HS-5 (cell line): ENCODE data around the gene PPP1R36.
"Not testable (repeated sequence)": the region's sequence is repeated elsewhere in the genome, so short reads cannot be mapped to it uniquely, and the experiment has no call there.

ENCODE experiments used
- DNase-seq: peaks from one replicate; pipeline ENCODE4 v3.0.0-alpha.2; 2012; ENCODE audit warnings: low read depth

Gene PPP1R36

DNA sequence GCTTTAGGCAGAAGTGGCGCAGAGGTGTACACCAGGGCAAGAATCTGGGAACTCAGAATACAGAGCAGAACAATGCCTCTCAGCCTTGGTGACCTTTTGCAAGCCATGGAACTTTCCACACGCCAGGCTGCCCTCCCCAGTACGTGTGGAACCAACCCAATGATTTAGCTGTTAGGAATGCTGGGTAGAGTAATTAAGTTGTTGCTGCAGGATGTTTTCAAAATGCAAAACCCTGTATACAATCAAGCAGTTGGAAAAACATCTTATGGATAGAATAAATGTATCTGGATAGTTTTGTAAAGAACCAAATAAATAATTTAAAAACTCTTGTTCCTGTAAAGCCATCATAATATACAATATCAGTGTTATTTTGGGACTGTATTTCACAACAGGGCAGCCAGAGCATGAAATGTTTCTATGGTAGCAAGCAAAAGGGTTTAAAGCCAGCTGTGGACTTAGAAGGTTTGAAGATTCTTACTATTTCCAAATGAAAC, 19.4 kb downstream of the PPP1R36 start:
- peak; percentile 45 for DNase-seq

GRCh38 chr14:64569646-64570045, 19.9 kb downstream of the PPP1R36 start:
- DNase-seq = not testable (repeated sequence)

GRCh38 chr14:64572386-64573104, 22.8 kb downstream of the PPP1R36 start:
- DNase-seq = no peak

GRCh38 chr14:64573109-64573508, 23.3 kb downstream of the PPP1R36 start:
- no peak for DNase-seq

DNA sequence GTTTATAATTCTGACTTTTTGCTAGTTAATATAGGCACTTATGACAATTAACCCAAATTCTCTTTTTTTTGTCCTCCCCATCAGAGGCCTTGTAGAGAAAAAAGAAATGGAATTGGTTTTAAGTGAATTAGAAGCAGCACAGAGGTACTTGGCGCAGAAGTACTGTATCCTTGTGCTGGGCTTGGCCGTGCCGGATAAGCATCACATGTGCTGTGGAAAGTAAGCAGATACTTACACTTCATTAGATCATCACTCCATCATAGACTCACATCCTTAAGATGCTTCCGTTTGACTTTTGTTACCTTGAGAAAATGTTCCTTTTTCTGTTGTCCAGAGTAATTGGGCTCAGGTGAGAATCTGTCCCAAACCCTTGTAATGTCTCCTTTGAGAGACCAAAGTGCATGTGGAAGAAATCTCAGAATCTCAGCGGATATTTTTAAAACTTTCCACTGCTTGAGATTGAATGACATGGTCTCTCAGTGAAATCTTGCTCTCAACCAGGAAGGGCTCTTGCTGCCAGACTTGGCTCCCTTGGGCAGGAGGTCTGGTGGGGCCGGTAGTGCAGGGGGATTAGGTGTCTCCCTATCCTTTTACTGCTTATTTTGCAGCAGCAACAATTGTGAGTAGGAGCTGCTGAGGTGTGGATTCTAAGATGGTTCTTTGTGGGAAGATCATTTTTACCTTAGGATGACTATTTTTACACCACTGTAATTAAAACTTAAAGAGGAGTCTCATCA, 24.8 kb downstream of the PPP1R36 start:
- no peak for DNase-seq

GRCh38 chr14:64577211-64577610, 27.4 kb downstream of the PPP1R36 start:
- DNase-seq = no peak

DNA sequence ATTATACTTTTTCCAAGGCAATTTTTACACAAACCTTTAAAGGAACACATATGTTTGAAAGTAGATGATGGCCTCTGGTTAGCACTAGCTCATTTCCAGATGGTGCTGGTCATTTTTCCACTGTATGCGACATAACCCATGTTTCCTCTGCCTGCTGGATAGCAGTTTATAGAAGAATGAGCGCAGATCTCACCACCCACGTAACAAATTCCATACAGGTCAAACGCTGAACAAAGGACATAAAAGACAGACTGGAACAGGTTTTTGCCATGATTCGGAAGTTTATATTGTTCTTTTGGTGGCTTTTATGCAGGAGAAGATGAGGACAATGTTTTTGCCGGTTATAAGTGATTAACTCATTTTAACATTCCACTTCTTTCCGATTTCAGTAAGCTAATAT, 30.7 kb downstream of the PPP1R36 start:
- no peak for DNase-seq

DNA sequence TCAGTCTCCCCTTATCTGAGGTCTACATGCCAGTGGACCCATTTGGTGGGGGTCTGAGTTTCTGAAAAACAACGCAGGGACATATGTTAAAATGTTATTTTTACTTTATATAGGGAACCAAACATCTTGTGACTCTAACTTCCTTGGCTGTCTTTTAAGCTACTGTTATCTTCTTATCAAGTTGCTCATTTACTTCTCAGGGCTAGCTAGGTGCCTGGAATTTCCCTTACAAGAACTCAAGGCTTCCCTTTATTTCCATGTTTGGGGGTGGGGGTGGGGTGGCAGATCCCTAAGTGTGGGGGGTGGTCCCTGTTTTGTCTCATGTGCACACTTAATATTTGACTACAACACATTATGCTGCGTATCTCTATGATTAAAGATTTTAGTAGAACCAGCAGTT, 31.6 kb downstream of the PPP1R36 start:
- no peak for DNase-seq

GRCh38 chr14:64581817-64582216, 32.1 kb downstream of the PPP1R36 start:
- DNase-seq = no peak

GRCh38 chr14:64584190-64584589, 34.4 kb downstream of the PPP1R36 start:
- DNase-seq = no peak

DNA sequence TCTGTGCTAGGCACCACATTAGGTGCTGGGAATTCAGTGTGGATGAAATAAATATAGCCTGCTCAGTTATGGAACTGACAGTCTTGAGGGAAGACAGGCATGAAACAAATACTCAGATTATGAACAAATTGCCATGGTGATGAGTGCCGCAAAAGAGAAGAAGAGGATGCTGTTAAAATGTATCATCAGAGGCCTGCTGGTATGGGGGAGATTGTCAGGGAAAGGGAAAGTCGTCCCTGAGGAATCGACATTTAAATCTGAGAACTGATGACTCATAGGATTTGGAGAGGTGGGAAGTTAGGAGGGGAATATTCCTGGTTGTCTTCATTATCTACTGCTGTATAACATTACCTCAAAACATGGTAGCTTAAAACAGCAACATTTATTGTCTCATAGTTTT, 42.0 kb downstream of the PPP1R36 start:
- no peak for DNase-seq

- DNase-seq = no peak
These were observed 44.7 kb downstream of the PPP1R36 start for GRCh38 chr14:64594438-64594837.

DNA sequence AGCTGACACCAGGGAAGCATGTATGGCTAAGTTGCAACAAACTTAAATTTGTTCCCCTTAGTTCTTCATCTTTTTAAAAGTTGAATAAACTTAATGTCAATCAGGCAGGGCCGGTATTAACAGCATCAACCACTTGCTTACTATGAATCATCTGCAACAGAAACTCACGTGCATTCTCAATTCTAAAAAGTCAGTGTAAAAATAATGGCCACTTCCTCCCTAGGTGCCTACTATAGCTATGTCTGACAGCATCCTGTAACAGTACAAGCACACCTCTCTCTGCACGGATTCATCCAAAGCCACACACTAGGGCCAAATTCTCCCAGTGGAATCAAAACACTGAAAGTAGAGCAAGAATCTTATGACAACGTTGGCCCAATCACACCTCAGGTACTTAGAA, 48.6 kb downstream of the PPP1R36 start:
- no peak for DNase-seq

- DNase-seq = no peak
These were observed 51.8 kb downstream of the PPP1R36 start for GRCh38 chr14:64601571-64601970.

- DNase-seq = no peak
These were observed 53.1 kb downstream of the PPP1R36 start for GRCh38 chr14:64602826-64603225.

DNA sequence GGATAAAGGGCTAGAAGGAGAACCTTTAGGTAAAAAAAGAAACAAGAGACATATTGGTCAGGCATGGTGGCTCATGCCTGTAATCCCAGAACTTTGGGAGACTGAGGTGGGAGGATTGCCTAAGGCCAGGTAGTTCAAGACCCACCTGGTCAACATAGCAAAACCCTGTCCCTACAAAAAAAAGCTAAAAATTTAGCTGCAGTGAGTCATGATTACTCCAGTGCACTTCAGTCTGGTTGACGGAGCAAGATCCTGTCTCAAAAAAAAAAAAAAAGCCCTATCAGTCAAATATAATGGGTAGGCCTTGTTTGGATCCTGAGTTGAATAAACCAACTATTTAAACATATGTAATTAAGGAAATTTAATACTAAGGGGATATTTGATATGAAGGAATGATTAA, 54.2 kb downstream of the PPP1R36 start:
- no peak for DNase-seq

DNA sequence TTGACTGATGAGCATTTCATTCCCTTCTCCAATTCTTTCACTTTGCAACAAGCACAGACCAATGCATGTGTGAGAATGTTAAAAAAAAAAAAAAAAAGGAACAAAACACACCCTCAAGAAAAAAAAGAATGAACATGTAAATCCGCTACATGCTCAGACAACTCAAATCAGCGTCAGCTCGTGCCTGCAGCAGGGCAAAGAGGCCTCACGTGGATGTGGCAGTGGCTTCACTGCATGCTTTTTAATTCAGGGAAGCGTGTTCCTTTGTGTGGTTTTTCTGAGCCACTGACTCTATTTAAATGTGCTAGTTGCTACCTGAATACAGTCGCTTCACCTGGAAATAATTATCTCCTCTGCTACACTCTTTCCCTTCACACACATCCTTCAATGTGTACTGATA, 55.1 kb downstream of the PPP1R36 start:
- DNase-seq = no peak

DNA sequence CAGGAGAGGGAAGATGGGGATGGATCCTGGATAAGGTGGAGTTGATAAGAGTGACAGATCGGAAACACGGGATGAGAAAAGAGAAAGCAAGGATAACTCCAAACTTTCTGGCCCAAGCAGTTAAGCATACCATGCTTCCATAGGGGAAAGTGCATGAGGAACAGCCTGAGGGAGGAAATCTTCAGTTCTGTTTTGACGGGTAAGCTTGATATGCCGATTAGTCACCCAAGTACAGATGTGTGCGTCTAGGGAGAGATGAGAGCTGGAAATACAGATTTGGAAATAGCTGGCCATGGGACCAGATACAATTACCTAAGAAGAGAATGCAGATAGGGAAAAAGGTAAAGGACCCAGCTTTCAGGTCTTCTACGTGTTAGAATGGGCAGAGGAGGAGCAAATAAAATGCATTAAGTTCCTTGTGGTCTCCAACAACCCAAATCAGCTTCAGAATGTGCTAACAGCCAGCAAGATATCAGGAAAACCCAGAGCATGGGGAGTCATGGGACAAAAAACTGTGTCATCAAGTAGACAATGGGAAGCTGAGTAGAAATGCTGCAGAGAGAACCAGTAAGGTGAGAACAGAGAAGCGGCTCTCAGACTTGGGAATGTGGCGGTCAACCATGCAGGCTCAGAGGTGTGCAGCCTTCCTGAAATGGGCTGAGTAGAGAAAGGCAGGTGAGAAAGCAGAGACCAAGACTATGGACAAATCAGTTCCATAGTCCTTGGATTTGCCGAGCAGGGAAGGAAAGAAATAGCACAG, 56.3 kb downstream of the PPP1R36 start:
- no peak for DNase-seq

- no peak for DNase-seq
These were observed 60.4 kb downstream of the PPP1R36 start for GRCh38 chr14:64610049-64610746.

GRCh38 chr14:64611358-64612020, 61.7 kb downstream of the PPP1R36 start:
- DNase-seq = no peak

- peak; percentile 61 for DNase-seq
These were observed 62.2 kb downstream of the PPP1R36 start for GRCh38 chr14:64612021-64612380.
